CD4-positive, alpha-beta memory T cell (primary cell): ENCODE data around the gene MGME1. TPM values are rescaled to one million over a fixed set of nuclear protein-coding genes. Genes with fewer than 3 reads are reported as not detected.

ENCODE experiments used
- polyA plus RNA-seq, 2 donors: library from polyadenylated mRNA; unstranded; fragments of 300-500 nt; fragmentation: Illumina TruSeq; gene quantifications; one replicate each; pipeline ENCODE4 v1.2.3, GENCODE V29; 2021
- total RNA-seq, 2 experiments: library from RNA; stranded (reverse); gene quantifications; one replicate each; pipeline ENCODE4 v1.2.3, GENCODE V29; 2021

Gene MGME1
- total and polyA plus RNA-seq, 4 experiments from 2014 or later = 7.4 to 17.0 (median 16.0) TPM

Other genes with a start within 250 kb of the MGME1 start
- 10 to 100 TPM; 81.5 to 81.6 TPM for gene SNX5, start 224 bp upstream of the MGME1 start, total RNA-seq
- gene SNX5, start 224 bp upstream of the MGME1 start, polyA plus RNA-seq = 10 to 100 TPM; 96.3 to 96.5 TPM
- gene OVOL2, start 88.9 kb downstream of the MGME1 start, total RNA-seq = not detected
- not detected for gene OVOL2, start 88.9 kb downstream of the MGME1 start, polyA plus RNA-seq
- 10 to 100 TPM; 22.4 to 24.0 TPM for gene KAT14, start 168.8 kb downstream of the MGME1 start, total RNA-seq
- gene KAT14, start 168.8 kb downstream of the MGME1 start, polyA plus RNA-seq = 10 to 100 TPM; 14.7 to 18.1 TPM
- gene PET117, start 168.8 kb downstream of the MGME1 start, total RNA-seq = 10 to 100 TPM; 14.1 to 15.0 TPM
- 10 to 100 TPM; 23.9 to 40.9 TPM for gene PET117, start 168.8 kb downstream of the MGME1 start, polyA plus RNA-seq